ENCODE results near the gene LILRA1. TPM values are rescaled to one million over a fixed set of nuclear protein-coding genes. Genes with fewer than 3 reads are reported as not detected.
"Not testable (repeated sequence)": the region's sequence is repeated elsewhere in the genome, so short reads cannot be mapped to it uniquely, and the experiment has no call there.

LILRA1 gene
- total RNA-seq (under 1 TPM in 1 of 5 donors, not detected in 4; 0.43 TPM), total RNA-seq (0 to 0.34 (median 0) reads per million in 29 experiments)
- 0.72 TPM for total RNA-seq (2013)

DNA sequence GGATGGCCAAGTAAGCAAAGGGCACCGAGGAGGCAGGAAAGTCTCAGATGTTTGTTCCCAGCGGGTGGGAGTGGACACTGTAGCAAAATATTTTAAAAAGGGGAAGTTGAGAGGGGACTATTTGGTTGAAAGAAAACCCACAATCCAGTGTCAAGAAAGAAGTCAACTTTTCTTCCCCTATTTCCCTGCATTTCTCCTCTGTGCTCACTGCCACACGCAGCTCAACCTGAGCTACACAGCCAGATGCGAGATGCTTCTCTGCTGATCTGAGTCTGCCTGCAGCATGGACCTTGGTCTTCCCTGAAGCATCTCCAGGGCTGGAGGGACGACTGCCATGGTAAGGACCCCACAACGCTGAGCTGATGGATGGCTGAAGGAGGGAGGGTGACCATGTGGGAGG is at the start of gene LILRA1:
TSS of gene LILRA1 (plus strand) at position 188 of the 400 bp plus-strand sequence. CDS start 613 bp downstream, outside the sequence.
- H3K27ac ChIP-seq (ENCODE audit: low read length); DNase-seq; H3K4me1 ChIP-seq (ENCODE audit: control insufficient read depth in 1 of 2, extremely low read depth in 1 of 2, insufficient read depth in 2 of 2, low read length in 2 of 2); POLR2A ChIA-PET; H3K9me3 ChIP-seq; CTCF ChIA-PET; ATAC-seq (replicated peaks in 1 of 4); H3K27ac Mint-ChIP-seq; H3K4me1 Mint-ChIP-seq; H3K4me3 Mint-ChIP-seq; H3K36me3 Mint-ChIP-seq; H3K4me3 ChIP-seq (ENCODE audit: control insufficient read depth in 1 of 2, extremely low read depth in 1 of 2, low read length in 1 of 2); H3K36me3 ChIP-seq (ENCODE audit: control insufficient read depth in 2 of 2, extremely low read depth in 1 of 2, insufficient read depth in 1 of 2, low read length in 1 of 2): not testable (repeated sequence)
- Mint-ChIP-seq H3K9me3 (peaks cover 0 to 17% (median 15%) of the 10 kb centered on the region in 3 donors), H3K27me3 (peaks cover 22 to 51% of the 10 kb centered on the region in 2 donors)
- peaks cover 0 to 58% of the 10 kb centered on the region in 2 experiments for H3K27me3 ChIP-seq (replicated peaks in 1 of 2; ENCODE audit: control insufficient read depth in 2 of 2, extremely low read depth in 1 of 2, insufficient read depth in 2 of 2, low read length in 1 of 2)
- WGBS (ENCODE audit: insufficient coverage), result 0% methylated on average over 2 of the region's 6 CpGs

GRCh38 chr19:54548806-54549205 is 44.6 kb upstream of the LILRA1 start:
- no peak overlapping the region for H3K27ac Mint-ChIP-seq
- no peaks in the 10 kb centered on the region for H3K36me3 Mint-ChIP-seq
- H3K4me1 ChIP-seq (ENCODE audit: control insufficient read depth in 1 of 2, extremely low read depth in 1 of 2, insufficient read depth in 2 of 2, low read length in 2 of 2), result peaks cover 0 to 19% of the 10 kb centered on the region in 2 experiments
- peaks cover 0 to 7% (median 3%) of the 10 kb centered on the region in 3 donors for H3K4me1 Mint-ChIP-seq
- H3K27me3 ChIP-seq (replicated peaks in 1 of 2; ENCODE audit: control insufficient read depth in 2 of 2, extremely low read depth in 1 of 2, insufficient read depth in 2 of 2, low read length in 1 of 2), result peaks cover 0 to 33% of the 10 kb centered on the region in 2 experiments
- no peaks in the 10 kb centered on the region for H3K36me3 ChIP-seq (ENCODE audit: control insufficient read depth in 2 of 2, extremely low read depth in 1 of 2, insufficient read depth in 1 of 2, low read length in 1 of 2)
- ATAC-seq (replicated peaks in 1 of 4) (no peak), DNase-seq (no peak)
- no peak overlapping the region for H3K4me3 Mint-ChIP-seq
- no peaks in the 10 kb centered on the region for H3K9me3 ChIP-seq
- no peak overlapping the region for H3K27ac ChIP-seq (ENCODE audit: low read length)
- ChIA-PET POLR2A (no interaction called here), CTCF (no interaction called here)
- H3K27me3 Mint-ChIP-seq, result peaks cover 16 to 20% of the 10 kb centered on the region in 2 donors
- WGBS (ENCODE audit: insufficient coverage), result 85% methylated on average over 16 of the region's 16 CpGs
- H3K9me3 Mint-ChIP-seq, result peaks cover 0 to 5% (median 0%) of the 10 kb centered on the region in 3 donors
- H3K4me3 ChIP-seq (ENCODE audit: control insufficient read depth in 1 of 2, extremely low read depth in 1 of 2, low read length in 1 of 2), result no peak overlapping the region

DNA sequence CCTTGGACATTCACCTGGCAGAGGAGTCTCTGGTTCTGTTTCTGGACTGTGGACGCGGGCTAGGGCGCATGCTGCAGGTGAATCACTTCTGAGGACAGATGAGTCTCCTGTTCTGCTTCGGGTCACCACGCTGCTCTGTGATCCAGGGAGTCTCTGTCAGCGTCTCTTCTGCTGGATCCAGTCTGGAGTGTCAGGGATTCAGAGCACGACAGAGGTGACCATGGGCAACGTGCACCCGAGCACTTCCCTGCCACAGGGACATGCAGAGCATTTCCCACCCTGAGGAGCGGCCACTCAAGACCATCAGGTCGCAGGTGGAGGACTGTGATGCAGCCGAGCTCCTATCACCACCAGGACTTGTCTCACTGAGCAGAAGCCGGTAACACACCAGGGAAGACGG is 44.2 kb upstream of the LILRA1 start:
- ChIA-PET POLR2A (no interaction called here), CTCF (no interaction called here)
- no peaks in the 10 kb centered on the region for H3K36me3 ChIP-seq (ENCODE audit: control insufficient read depth in 2 of 2, extremely low read depth in 1 of 2, insufficient read depth in 1 of 2, low read length in 1 of 2)
- DNase-seq (no peak), ATAC-seq (replicated peaks in 1 of 4) (no peak)
- Mint-ChIP-seq H3K36me3 (no peaks in the 10 kb centered on the region), H3K4me1 (peaks cover 0 to 7% (median 3%) of the 10 kb centered on the region in 3 donors), H3K4me3 (no peak overlapping the region), H3K27me3 (peaks cover 16 to 18% of the 10 kb centered on the region in 2 donors), H3K9me3 (peaks cover 0 to 5% (median 0%) of the 10 kb centered on the region in 3 donors), H3K27ac (no peak overlapping the region)
- H3K27ac ChIP-seq (ENCODE audit: low read length), result no peak overlapping the region
- H3K27me3 ChIP-seq (replicated peaks in 1 of 2; ENCODE audit: control insufficient read depth in 2 of 2, extremely low read depth in 1 of 2, insufficient read depth in 2 of 2, low read length in 1 of 2), result peaks cover 0 to 33% of the 10 kb centered on the region in 2 experiments
- no peaks in the 10 kb centered on the region for H3K9me3 ChIP-seq
- peaks cover 0 to 19% of the 10 kb centered on the region in 2 experiments for H3K4me1 ChIP-seq (ENCODE audit: control insufficient read depth in 1 of 2, extremely low read depth in 1 of 2, insufficient read depth in 2 of 2, low read length in 2 of 2)
- 74% methylated on average over 11 of the region's 14 CpGs for WGBS (ENCODE audit: insufficient coverage)
- H3K4me3 ChIP-seq (ENCODE audit: control insufficient read depth in 1 of 2, extremely low read depth in 1 of 2, low read length in 1 of 2), result no peak overlapping the region

GRCh38 chr19:54551293-54551692 is 42.1 kb upstream of the LILRA1 start:
- Mint-ChIP-seq H3K4me3 (no peak overlapping the region), H3K9me3 (peaks cover 0 to 5% (median 0%) of the 10 kb centered on the region in 3 donors), H3K27ac (no peak overlapping the region), H3K36me3 (no peaks in the 10 kb centered on the region), H3K4me1 (peaks cover 0 to 7% (median 3%) of the 10 kb centered on the region in 3 donors), H3K27me3 (peaks cover 14 to 23% of the 10 kb centered on the region in 2 donors)
- POLR2A ChIA-PET, result no interaction called here
- peaks cover 0 to 19% of the 10 kb centered on the region in 2 experiments for H3K4me1 ChIP-seq (ENCODE audit: control insufficient read depth in 1 of 2, extremely low read depth in 1 of 2, insufficient read depth in 2 of 2, low read length in 2 of 2)
- H3K27me3 ChIP-seq (replicated peaks in 1 of 2; ENCODE audit: control insufficient read depth in 2 of 2, extremely low read depth in 1 of 2, insufficient read depth in 2 of 2, low read length in 1 of 2), result peaks cover 2 to 38% of the 10 kb centered on the region in 2 experiments
- 40% methylated on average over 1 of the region's 6 CpGs for WGBS (ENCODE audit: insufficient coverage)
- peak in 2 of 4 experiments; percentile 52 for ATAC-seq (replicated peaks in 1 of 4)
- no peaks in the 10 kb centered on the region for H3K9me3 ChIP-seq
- no peak overlapping the region for H3K27ac ChIP-seq (ENCODE audit: low read length)
- no peak overlapping the region for H3K4me3 ChIP-seq (ENCODE audit: control insufficient read depth in 1 of 2, extremely low read depth in 1 of 2, low read length in 1 of 2)
- peak in 25 of 35 experiments; percentile 8 to 71 (median 35) for DNase-seq
- CTCF ChIA-PET, result no interaction called here
- H3K36me3 ChIP-seq (ENCODE audit: control insufficient read depth in 2 of 2, extremely low read depth in 1 of 2, insufficient read depth in 1 of 2, low read length in 1 of 2), result no peaks in the 10 kb centered on the region

DNA sequence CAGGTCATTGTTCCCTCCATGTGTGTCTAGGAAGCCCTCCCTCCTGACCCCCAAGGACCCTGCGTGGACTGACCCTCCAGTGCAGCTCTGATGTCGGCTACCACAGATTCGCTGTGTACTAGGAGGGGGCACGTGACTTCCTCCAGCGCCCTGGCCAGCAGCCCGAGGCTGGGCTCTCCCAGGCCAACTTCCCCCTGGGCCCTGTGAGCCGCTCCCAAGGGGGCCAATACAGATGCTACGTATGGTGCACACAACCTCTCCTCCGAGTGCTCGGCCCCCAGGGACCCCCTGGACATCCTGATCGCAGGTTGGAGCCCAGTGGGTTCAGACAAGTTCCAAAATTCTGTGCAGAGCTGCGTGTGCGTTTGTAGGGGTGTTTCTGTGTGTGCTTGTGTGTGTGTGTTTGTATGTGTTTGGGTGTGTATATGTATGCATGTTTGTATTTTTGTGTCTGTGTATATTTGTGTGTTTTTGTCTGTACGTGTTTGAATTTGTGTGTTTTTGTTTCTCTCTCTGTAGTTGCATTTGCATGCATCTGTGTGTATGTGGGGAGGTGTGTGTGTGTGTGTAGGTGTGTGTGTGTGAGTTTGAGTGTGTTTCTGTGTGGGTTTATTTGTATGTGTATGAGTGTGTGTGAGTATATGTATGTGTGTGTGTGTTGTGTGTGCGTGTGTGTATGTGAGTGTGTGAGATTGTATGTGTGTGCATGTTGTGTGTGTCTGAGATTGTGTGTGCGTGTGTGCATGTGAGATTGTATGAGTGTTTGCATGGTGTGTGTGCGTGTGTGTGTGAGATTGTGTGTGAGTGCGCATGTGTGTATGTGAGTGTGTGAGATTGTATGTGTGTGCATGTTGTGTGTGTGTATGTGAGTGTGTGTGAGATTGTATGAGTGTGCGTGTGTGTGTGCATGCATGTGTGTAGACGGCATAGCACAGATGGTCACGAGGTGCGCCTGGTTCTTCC is 41.2 kb upstream of the LILRA1 start:
- Mint-ChIP-seq H3K4me1 (peaks cover 0 to 7% (median 3%) of the 10 kb centered on the region in 3 donors), H3K36me3 (no peaks in the 10 kb centered on the region), H3K27me3 (peaks cover 14 to 23% of the 10 kb centered on the region in 2 donors), H3K9me3 (peaks cover 0 to 5% (median 0%) of the 10 kb centered on the region in 3 donors), H3K27ac (no peak overlapping the region), H3K4me3 (no peak overlapping the region)
- POLR2A ChIA-PET, result no interaction called here
- no peaks in the 10 kb centered on the region for H3K9me3 ChIP-seq
- CTCF ChIA-PET, result no interaction called here
- ATAC-seq (replicated peaks in 1 of 4) (no peak), DNase-seq (no peak)
- H3K27ac ChIP-seq (ENCODE audit: low read length), result no peak overlapping the region
- WGBS (ENCODE audit: insufficient coverage), result 74% methylated on average over 18 of the region's 22 CpGs
- H3K4me3 ChIP-seq (ENCODE audit: control insufficient read depth in 1 of 2, extremely low read depth in 1 of 2, low read length in 1 of 2), result no peak overlapping the region
- no peaks in the 10 kb centered on the region for H3K36me3 ChIP-seq (ENCODE audit: control insufficient read depth in 2 of 2, extremely low read depth in 1 of 2, insufficient read depth in 1 of 2, low read length in 1 of 2)
- peaks cover 2 to 38% of the 10 kb centered on the region in 2 experiments for H3K27me3 ChIP-seq (replicated peaks in 1 of 2; ENCODE audit: control insufficient read depth in 2 of 2, extremely low read depth in 1 of 2, insufficient read depth in 2 of 2, low read length in 1 of 2)
- H3K4me1 ChIP-seq (ENCODE audit: control insufficient read depth in 1 of 2, extremely low read depth in 1 of 2, insufficient read depth in 2 of 2, low read length in 2 of 2), result peaks cover 0 to 19% of the 10 kb centered on the region in 2 experiments

- Histone ChIP-seq H3K4me3 (ENCODE audit: control insufficient read depth in 1 of 2, extremely low read depth in 1 of 2, low read length in 1 of 2) (no peak overlapping the region), H3K4me1 (ENCODE audit: control insufficient read depth in 1 of 2, extremely low read depth in 1 of 2, insufficient read depth in 2 of 2, low read length in 2 of 2) (peaks cover 0 to 19% of the 10 kb centered on the region in 2 experiments), H3K27me3 (replicated peaks in 1 of 2; ENCODE audit: control insufficient read depth in 2 of 2, extremely low read depth in 1 of 2, insufficient read depth in 2 of 2, low read length in 1 of 2) (peaks cover 2 to 38% of the 10 kb centered on the region in 2 experiments), H3K9me3 (no peaks in the 10 kb centered on the region), H3K27ac (ENCODE audit: low read length) (no peak overlapping the region), H3K36me3 (ENCODE audit: control insufficient read depth in 2 of 2, extremely low read depth in 1 of 2, insufficient read depth in 1 of 2, low read length in 1 of 2) (no peaks in the 10 kb centered on the region)
- peaks cover 0 to 7% (median 3%) of the 10 kb centered on the region in 3 donors for H3K4me1 Mint-ChIP-seq
- no peaks in the 10 kb centered on the region for H3K36me3 Mint-ChIP-seq
- H3K4me3 Mint-ChIP-seq, result no peak overlapping the region
- no peak overlapping the region for H3K27ac Mint-ChIP-seq
- POLR2A ChIA-PET, result interaction anchor here in 1 of 2 donors (0.7 kb wide), 1 partner anchor 1689 kb away, joined by 3 read pairs; no protein-coding TSS in a partner anchor
- CTCF ChIA-PET, result no interaction called here
- H3K27me3 Mint-ChIP-seq, result peaks cover 14 to 23% of the 10 kb centered on the region in 2 donors
- peaks cover 0 to 5% (median 0%) of the 10 kb centered on the region in 3 donors for H3K9me3 Mint-ChIP-seq
- no peak for DNase-seq
- WGBS (ENCODE audit: insufficient coverage), result 96% methylated on average over 15 of the region's 15 CpGs
- ATAC-seq (replicated peaks in 1 of 4), result no peak
These were observed 40.5 kb upstream of the LILRA1 start for GRCh38 chr19:54552913-54553310.
